ENCODE measurements around the gene DCC.

DNA sequence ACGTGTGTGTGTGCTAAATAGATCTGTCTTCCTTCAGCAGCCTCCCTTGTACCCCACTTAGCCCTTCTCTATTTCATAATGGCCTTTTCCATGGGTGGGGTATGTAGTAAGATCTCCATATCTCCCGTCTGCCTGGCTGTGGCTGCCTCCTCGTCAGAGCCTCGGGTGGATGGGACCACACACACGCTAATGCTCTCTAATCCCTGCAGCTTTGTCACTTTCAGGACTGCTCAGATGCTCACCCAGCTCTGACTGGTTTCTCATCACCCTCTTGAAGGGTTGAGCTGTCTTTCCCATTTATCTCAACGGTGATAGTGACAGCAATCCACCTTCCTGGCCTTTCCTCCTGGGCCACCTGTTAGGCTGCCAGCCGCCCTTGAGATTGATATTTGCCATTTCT is 95.3 kb downstream of the DCC start:
- TF ChIP-seq, protein P1, sequence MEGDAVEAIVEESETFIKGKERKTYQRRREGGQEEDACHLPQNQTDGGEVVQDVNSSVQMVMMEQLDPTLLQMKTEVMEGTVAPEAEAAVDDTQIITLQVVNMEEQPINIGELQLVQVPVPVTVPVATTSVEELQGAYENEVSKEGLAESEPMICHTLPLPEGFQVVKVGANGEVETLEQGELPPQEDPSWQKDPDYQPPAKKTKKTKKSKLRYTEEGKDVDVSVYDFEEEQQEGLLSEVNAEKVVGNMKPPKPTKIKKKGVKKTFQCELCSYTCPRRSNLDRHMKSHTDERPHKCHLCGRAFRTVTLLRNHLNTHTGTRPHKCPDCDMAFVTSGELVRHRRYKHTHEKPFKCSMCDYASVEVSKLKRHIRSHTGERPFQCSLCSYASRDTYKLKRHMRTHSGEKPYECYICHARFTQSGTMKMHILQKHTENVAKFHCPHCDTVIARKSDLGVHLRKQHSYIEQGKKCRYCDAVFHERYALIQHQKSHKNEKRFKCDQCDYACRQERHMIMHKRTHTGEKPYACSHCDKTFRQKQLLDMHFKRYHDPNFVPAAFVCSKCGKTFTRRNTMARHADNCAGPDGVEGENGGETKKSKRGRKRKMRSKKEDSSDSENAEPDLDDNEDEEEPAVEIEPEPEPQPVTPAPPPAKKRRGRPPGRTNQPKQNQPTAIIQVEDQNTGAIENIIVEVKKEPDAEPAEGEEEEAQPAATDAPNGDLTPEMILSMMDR (IDR thresholded peaks at IDR 0.05) = no peak
- no peak for TF ChIP-seq POLR2A (IDR thresholded peaks at IDR 0.05)
